Large intestine (tissue), 3 donors: ENCODE results near the gene ZNF771. TPM values are rescaled to one million over a fixed set of nuclear protein-coding genes. Genes with fewer than 3 reads are reported as not detected.
"Not testable (repeated sequence)": the region's sequence is repeated elsewhere in the genome, so short reads cannot be mapped to it uniquely, and the experiment has no call there.

Source experiments
- DNase-seq, 2 donors: peaks; one replicate each; pipeline versions ENCODE4 v3.0.0 to v3.0.0-alpha.2; 2013
- H3K27ac ChIP-seq: one replicate; pipeline ENCODE4 v1.5.1; 2013; ENCODE audit warnings: low read length
- H3K27me3 ChIP-seq: 2 replicates; pipeline ENCODE4 v1.6.1; 2013; ENCODE audit warnings: low read length; ENCODE audit not compliant: control insufficient read depth, insufficient read depth
- H3K36me3 ChIP-seq: 2 replicates; pipeline ENCODE4 v1.6.1; 2013; ENCODE audit warnings: low read length; ENCODE audit not compliant: control insufficient read depth, insufficient read depth
- H3K4me1 ChIP-seq: one replicate; pipeline ENCODE4 v1.6.1; 2013; ENCODE audit warnings: low read length; ENCODE audit not compliant: control insufficient read depth, insufficient read depth
- H3K4me3 ChIP-seq: one replicate; pipeline ENCODE4 v1.5.1; 2013; ENCODE audit warnings: low read length
- H3K9me3 ChIP-seq: one replicate; pipeline ENCODE4 v1.6.1; 2013; ENCODE audit warnings: mild to moderate bottlenecking, low read depth, low read length, moderate library complexity; ENCODE audit not compliant: control insufficient read depth
- WGBS: methylation state at CpG from one replicate; pipeline ENCODE4 v1.1.5; 2013; ENCODE audit warnings: low lambda C conversion rate; ENCODE audit not compliant: insufficient coverage; 5-methylcytosine and 5-hydroxymethylcytosine counted together
- polyA plus RNA-seq: library from polyadenylated mRNA; unstranded; fragments of 120-200 nt; gene quantifications from one replicate; pipeline ENCODE4 v1.2.1, GENCODE V29; 2013

Gene ZNF771
- polyA plus RNA-seq, 1 donor: 4.0 TPM

GRCh38 chr16:30381291-30382041 lies 25.9 kb upstream of the ZNF771 start:
- peaks cover 2% of the 10 kb centered on the region for H3K36me3 ChIP-seq
- H3K27me3 ChIP-seq: no peaks in the 10 kb centered on the region
- H3K27ac ChIP-seq: no peak overlapping the region
- WGBS: no CpG with 5 or more reads among the region's 13 CpGs
- no peak for DNase-seq
- H3K9me3 ChIP-seq: no peaks in the 10 kb centered on the region
- no peak overlapping the region for H3K4me3 ChIP-seq
- peaks cover 10% of the 10 kb centered on the region for H3K4me1 ChIP-seq

GRCh38 chr16:30382111-30382881 lies 25.1 kb upstream of the ZNF771 start, which contains the start of gene SEPTIN1:
Gene SEPTIN1, minus strand, starts transcription at chr16:30382561. Its CDS starts 19 bp downstream, at chr16:30382542.
- Histone ChIP-seq H3K4me1 (peaks cover 7% of the 10 kb centered on the region), H3K36me3 (peaks cover 2% of the 10 kb centered on the region), H3K27ac (no peak within 1 kb of the TSS), H3K9me3 (no peaks in the 10 kb centered on the region), H3K4me3 (no peak within 1 kb of the TSS), H3K27me3 (no peaks in the 10 kb centered on the region)
- no peak for DNase-seq
- WGBS: no CpG with 5 or more reads among the region's 12 CpGs

- no peak overlapping the region for H3K27ac ChIP-seq
- H3K27me3 ChIP-seq: no peaks in the 10 kb centered on the region
- peaks cover 5% of the 10 kb centered on the region for H3K4me1 ChIP-seq
- H3K4me3 ChIP-seq: no peak overlapping the region
- peaks cover 2% of the 10 kb centered on the region for H3K36me3 ChIP-seq
- 43% methylated on average over 1 of the region's 2 CpGs for WGBS
- H3K9me3 ChIP-seq: no peaks in the 10 kb centered on the region
- no peak for DNase-seq
Observed at GRCh38 chr16:30383521-30383920, 23.9 kb upstream of the ZNF771 start.

DNA sequence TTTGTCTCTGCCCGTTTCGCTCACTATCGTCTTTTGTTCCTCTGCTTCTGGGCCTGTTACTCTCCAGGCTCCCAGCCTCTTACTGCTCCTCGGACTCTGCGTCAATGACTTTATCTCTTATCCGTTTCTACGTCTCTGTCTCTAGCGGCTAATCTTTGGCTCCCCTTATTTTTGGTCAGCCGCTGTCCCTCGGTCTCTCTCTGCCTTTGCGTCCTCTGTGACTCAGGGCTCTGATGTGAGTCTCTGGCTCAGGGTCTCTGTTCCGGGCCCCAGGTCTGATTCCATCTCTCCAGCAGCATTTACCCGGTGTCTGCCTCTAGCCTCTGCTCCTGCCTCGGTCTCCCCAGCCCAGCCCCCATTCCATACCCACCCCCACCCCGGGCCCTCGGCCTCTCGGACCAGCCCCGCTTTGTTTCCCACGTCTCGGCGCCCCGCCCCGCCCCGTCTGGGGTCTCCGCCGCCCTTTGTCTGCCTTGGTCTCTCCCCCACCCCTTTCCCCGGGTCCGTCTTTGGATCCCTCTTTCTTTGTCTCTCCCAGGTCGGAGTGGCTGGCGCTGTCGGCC lies 12.7 kb upstream of the ZNF771 start:
- Histone ChIP-seq H3K4me3 (peak overlapping the region; percentile 70), H3K36me3 (peaks cover 16% of the 10 kb centered on the region), H3K27me3 (no peaks in the 10 kb centered on the region), H3K27ac (peak overlapping the region; percentile 70), H3K4me1 (peaks cover 17% of the 10 kb centered on the region), H3K9me3 (peaks cover 3% of the 10 kb centered on the region)
- peak in 1 of 2 donors; percentile 45 for DNase-seq
- 18% methylated on average over 3 of the region's 31 CpGs for WGBS

DNA sequence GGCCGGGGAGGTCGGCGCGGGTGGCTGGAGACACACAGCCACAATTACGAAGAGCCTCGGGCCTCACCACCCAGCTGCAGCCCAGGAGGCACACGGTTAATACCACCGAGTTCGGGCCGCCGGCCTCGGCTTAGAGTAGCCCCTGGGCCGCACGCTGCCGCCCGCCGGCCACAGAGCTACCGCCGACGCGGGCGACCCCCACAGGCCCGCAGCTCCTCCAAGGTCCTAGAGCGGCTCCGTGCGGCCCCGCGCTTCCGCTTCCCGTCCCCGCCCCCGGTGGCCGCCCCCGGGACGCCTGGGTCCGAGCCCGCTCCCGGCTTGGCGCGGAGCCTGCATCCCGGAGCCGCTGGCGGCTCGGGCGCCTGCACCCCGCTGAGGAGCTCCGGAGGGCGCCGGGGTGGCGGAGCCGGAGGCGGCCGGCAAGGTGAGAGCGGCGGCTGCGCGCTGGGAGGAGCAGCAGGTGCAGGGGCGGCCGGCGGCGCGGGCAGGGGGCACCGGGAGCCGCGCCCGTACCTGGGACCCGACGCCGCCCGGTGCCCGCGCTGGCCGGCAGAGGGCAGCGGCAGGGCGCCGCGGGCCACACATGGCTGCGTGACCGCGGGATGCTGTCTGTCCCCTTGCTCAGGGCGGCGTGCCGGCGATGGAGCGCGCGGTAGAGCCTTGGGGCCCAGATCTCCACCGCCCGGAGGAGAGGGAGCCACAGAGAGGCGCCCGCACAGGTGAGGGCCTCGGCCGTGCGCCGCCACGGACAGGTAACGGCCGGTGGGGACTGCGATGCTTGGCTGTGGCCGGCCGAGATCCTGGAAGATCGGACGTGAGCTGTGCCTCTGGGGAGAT lies 12.0 kb upstream of the ZNF771 start, which contains the start of gene ZNF48:
Gene ZNF48, plus strand, starts transcription at position 266 of the 837 bp plus-strand sequence. Its CDS starts 375 bp downstream, at position 641.
- peak within 1 kb of the TSS; percentile 80 for H3K4me3 ChIP-seq
- peaks cover 20% of the 10 kb centered on the region for H3K4me1 ChIP-seq
- WGBS: no CpG with 5 or more reads among the region's 103 CpGs
- DNase-seq: peak; percentile 83 to 93
- peak within 1 kb of the TSS; percentile 70 for H3K27ac ChIP-seq
- H3K36me3 ChIP-seq: peaks cover 16% of the 10 kb centered on the region
- H3K9me3 ChIP-seq: peaks cover 7% of the 10 kb centered on the region
- no peaks in the 10 kb centered on the region for H3K27me3 ChIP-seq

DNA sequence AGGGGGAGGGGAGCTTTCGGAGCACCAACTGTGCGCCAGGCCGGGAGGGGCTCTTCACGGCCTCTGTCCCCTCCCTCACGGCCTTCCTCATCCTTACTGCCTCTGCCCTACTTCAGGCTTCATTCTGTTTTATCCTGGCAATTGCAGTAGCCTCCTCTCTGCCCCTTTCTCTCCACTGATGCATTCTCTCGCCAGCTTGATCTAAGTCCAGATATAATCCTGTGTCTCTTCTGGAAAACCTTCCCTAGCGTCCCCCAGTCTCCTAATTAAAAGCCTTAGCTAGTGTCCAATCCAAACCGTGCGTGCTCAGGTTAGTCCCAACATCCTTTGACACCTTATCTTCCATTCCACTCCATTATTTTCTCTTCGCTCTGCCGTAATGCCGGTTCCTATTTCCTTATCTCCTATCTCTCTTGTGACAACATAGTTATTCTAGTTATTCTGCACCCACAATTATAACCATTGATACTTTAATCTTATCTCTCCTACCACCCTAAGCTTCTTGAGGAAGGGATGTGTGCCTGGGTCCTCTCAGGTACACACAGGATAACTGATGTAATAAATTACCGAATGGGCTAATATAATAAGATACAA lies 11.3 kb upstream of the ZNF771 start:
- WGBS: 7% methylated on average over 7 of the region's 13 CpGs
- H3K27ac ChIP-seq: peak overlapping the region; percentile 66
- DNase-seq: peak in 1 of 2 donors; percentile 53
- H3K36me3 ChIP-seq: peaks cover 16% of the 10 kb centered on the region
- peak overlapping the region; percentile 80 for H3K4me3 ChIP-seq
- no peaks in the 10 kb centered on the region for H3K27me3 ChIP-seq
- peaks cover 7% of the 10 kb centered on the region for H3K9me3 ChIP-seq
- H3K4me1 ChIP-seq: peaks cover 21% of the 10 kb centered on the region

DNA sequence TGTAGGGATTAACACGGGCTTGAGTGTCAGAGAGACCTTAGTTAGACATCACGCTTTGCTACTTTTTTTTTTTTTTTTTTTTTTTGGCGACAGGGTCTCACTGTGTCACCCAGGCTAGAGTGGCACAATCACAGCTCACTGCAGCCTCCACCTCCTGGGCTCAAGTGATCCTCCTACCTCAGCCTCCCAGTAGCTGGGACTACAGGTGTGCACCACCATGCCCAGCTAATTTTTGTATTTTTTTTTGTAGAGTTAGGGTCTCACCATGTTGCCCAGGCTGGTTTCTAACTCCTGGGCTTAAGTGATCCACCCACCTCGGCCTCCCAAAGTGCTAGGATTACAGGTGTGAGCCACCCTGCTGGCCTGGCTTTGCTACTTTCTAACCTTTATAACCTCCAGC lies 10.8 kb upstream of the ZNF771 start:
- no CpG with 5 or more reads among the region's 4 CpGs for WGBS
- not testable (repeated sequence) for H3K4me3 ChIP-seq

DNA sequence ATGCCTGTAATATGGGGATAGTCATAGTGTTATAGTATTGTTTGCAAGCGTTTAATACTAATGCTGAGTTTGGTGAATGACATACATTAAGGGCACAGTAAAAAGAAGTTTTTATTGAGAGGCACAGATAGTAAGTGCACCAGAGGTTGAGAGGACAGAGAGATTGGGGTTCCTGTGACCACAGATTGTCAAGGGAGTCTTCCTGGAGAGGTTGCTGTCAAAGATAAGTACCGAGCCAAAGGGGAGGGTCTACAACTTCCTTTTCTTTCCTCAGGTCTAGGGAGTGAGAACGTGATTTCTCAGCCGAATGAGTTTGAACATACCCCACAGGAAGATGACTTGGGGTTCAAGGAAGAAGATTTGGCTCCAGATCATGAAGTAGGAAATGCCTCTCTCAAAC lies 10.3 kb upstream of the ZNF771 start:
- Histone ChIP-seq H3K27ac (no peak overlapping the region), H3K27me3 (no peaks in the 10 kb centered on the region)
- WGBS: no CpG with 5 or more reads among the region's 4 CpGs

More for the DNA sequence above, 10.8 kb upstream of the ZNF771 start:
- peaks cover 26% of the 10 kb centered on the region for H3K4me1 ChIP-seq
- H3K27me3 ChIP-seq, H3K27ac ChIP-seq, DNase-seq, H3K9me3 ChIP-seq: not testable (repeated sequence)
- H3K36me3 ChIP-seq: peaks cover 16% of the 10 kb centered on the region

GRCh38 chr16:30397776-30398660 lies 9.4 kb upstream of the ZNF771 start:
- WGBS: no CpG with 5 or more reads among the region's 42 CpGs
- H3K4me3 ChIP-seq: no peak overlapping the region
- no peaks in the 10 kb centered on the region for H3K27me3 ChIP-seq
- H3K27ac ChIP-seq: no peak overlapping the region
- peaks cover 16% of the 10 kb centered on the region for H3K36me3 ChIP-seq
- H3K9me3 ChIP-seq: peaks cover 7% of the 10 kb centered on the region
- DNase-seq: peak in 1 of 2 donors; percentile 1
- H3K4me1 ChIP-seq: peaks cover 27% of the 10 kb centered on the region

More for the DNA sequence above, 10.3 kb upstream of the ZNF771 start:
- Histone ChIP-seq H3K4me3 (no peak overlapping the region), H3K9me3 (peaks cover 7% of the 10 kb centered on the region), H3K4me1 (peaks cover 27% of the 10 kb centered on the region), H3K36me3 (peaks cover 16% of the 10 kb centered on the region)
- no peak for DNase-seq
